Loucy (cell line): Measurements from ENCODE around the gene AJAP1.

ENCODE experiments used
- H2AFZ ChIP-seq: fragments of 200-600 bp; sonication (generic); 2 replicates; pipeline ENCODE4 v1.6.0; 2016; ENCODE audit warnings: antibody characterized with exemption, mild to moderate bottlenecking, low read length, moderate library complexity
- H3F3A ChIP-seq: fragments of 200-600 bp; 2 replicates; pipeline ENCODE4 v1.6.0; 2016; ENCODE audit warnings: antibody characterized with exemption, low read depth, mild to moderate bottlenecking
- H3K27me3 ChIP-seq: fragments of 200-600 bp; sonication (generic); 2 replicates; pipeline ENCODE4 v1.6.1; 2014; ENCODE audit warnings: low read length, mild to moderate bottlenecking; ENCODE audit not compliant: insufficient read depth, poor library complexity, severe bottlenecking
- H3K36me3 ChIP-seq: fragments of 200-600 bp; sonication (generic); 2 replicates; pipeline ENCODE4 v1.6.1; 2016; ENCODE audit warnings: low read length; ENCODE audit not compliant: insufficient read depth
- H3K4me1 ChIP-seq: fragments of 200-600 bp; sonication (generic); 2 replicates; pipeline ENCODE4 v1.5.1; 2014; ENCODE audit warnings: low read length, mild to moderate bottlenecking; ENCODE audit not compliant: insufficient read depth, poor library complexity, severe bottlenecking
- H3K4me2 ChIP-seq: fragments of 200-600 bp; sonication (generic); 2 replicates; pipeline ENCODE4 v1.6.0; 2014; ENCODE audit warnings: antibody characterized with exemption, low read length, low read depth, mild to moderate bottlenecking; ENCODE audit not compliant: poor library complexity, severe bottlenecking
- H3K4me3 ChIP-seq: fragments of 200-600 bp; sonication (generic); 2 replicates; pipeline ENCODE4 v1.5.1; 2014; ENCODE audit warnings: low read length, mild to moderate bottlenecking, mixed read lengths; ENCODE audit not compliant: poor library complexity, severe bottlenecking
- H3K79me2 ChIP-seq: fragments of 200-600 bp; sonication (generic); 2 replicates; pipeline ENCODE4 v1.6.1; 2014; ENCODE audit warnings: low read length; ENCODE audit not compliant: insufficient read depth
- H3K9ac ChIP-seq: fragments of 200-600 bp; sonication (generic); 2 replicates; pipeline ENCODE4 v1.6.0; 2014; ENCODE audit warnings: mild to moderate bottlenecking, low read depth, low read length, moderate library complexity; ENCODE audit not compliant: poor library complexity, severe bottlenecking
- H3K9me2 ChIP-seq: fragments of 200-600 bp; sonication (generic); replicated peaks from 2 replicates; pipeline ENCODE4 v1.6.1; 2016; ENCODE audit warnings: low read depth, low read length, mixed read lengths
- H3K9me3 ChIP-seq: fragments of 200-600 bp; sonication (generic); 2 replicates; pipeline ENCODE4 v1.6.1; 2014; ENCODE audit warnings: mild to moderate bottlenecking, antibody characterized with exemption, low read length, low read depth; ENCODE audit not compliant: insufficient read depth
- H4K20me1 ChIP-seq: fragments of 200-600 bp; sonication (generic); 2 replicates; pipeline ENCODE4 v1.6.0; 2014; ENCODE audit warnings: antibody characterized with exemption, low read length, mild to moderate bottlenecking; ENCODE audit not compliant: insufficient read depth, poor library complexity, severe bottlenecking
- EZH2phosphoT487 ChIP-seq: fragments of 200-600 bp; IDR thresholded peaks from 2 replicates; pipeline ENCODE4 v1.6.1; 2018; ENCODE audit warnings: antibody characterized with exemption, mild to moderate bottlenecking, moderate library complexity, borderline replicate concordance
- TF ChIP-seq, protein P1 (sequence below): fragments of 200-600 bp; sonication (generic); conservative IDR thresholded peaks from 2 replicates; pipeline ENCODE4 v1.5.1; 2014; ENCODE audit warnings: mild to moderate bottlenecking, antibody characterized with exemption, low read length

The AJAP1 gene

DNA sequence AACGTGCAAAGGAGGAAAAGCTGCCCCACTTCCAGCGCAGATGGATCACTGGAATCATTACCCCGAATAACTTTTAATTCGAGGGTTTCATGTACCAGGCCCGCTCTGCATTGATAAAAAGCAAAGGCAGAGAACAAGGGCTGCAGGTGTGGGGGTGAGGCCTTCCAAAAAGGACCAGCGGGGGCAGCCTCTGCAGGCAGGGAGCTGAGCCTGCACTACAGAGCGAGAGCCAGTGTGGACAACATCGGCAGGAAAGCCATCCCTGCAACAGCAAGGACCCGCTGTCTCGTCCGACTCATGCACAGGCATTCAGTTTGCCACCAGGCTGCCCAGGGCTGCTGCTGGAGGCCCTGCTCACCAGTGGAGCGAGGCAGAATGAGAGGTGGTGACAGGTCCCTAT is 27.1 kb upstream of the AJAP1 start:
- Histone ChIP-seq H3K79me2 (no peaks in the 10 kb centered on the region), H3K4me3 (no peak overlapping the region), H3F3A (no peaks in the 10 kb centered on the region), H3K4me1 (no peaks in the 10 kb centered on the region), H3K9ac (no peak overlapping the region), H3K4me2 (no peak overlapping the region), H4K20me1 (no peaks in the 10 kb centered on the region), H3K27me3 (no peaks in the 10 kb centered on the region), H3K9me2 (no peaks in the 10 kb centered on the region), H3K36me3 (no peaks in the 10 kb centered on the region), H2AFZ (no peak overlapping the region), H3K9me3 (peaks cover 14% of the 10 kb centered on the region; the same call in 1 of the 2 replicates)
- no peak for TF ChIP-seq EZH2phosphoT487
- TF ChIP-seq, protein P1, sequence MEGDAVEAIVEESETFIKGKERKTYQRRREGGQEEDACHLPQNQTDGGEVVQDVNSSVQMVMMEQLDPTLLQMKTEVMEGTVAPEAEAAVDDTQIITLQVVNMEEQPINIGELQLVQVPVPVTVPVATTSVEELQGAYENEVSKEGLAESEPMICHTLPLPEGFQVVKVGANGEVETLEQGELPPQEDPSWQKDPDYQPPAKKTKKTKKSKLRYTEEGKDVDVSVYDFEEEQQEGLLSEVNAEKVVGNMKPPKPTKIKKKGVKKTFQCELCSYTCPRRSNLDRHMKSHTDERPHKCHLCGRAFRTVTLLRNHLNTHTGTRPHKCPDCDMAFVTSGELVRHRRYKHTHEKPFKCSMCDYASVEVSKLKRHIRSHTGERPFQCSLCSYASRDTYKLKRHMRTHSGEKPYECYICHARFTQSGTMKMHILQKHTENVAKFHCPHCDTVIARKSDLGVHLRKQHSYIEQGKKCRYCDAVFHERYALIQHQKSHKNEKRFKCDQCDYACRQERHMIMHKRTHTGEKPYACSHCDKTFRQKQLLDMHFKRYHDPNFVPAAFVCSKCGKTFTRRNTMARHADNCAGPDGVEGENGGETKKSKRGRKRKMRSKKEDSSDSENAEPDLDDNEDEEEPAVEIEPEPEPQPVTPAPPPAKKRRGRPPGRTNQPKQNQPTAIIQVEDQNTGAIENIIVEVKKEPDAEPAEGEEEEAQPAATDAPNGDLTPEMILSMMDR: no peak

DNA sequence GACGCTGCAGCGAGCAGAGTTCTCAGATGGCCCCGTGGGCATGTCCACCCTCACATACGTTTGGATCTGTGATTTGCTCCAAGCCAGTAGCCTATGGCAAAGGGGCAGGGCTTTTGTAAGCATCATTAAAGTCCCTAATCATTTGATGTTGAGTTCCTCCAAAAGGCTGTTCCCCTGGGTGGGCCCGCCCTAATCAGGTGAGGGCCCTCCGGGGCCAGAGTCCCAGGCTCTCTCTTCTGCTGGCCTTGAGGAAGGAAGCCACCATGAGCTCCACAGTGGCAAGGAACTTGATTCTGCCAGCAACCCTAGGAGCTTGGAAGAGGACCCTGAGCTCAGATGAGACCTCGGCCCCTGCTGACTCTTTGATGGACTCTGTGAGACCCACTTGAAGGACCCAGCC is 25.4 kb upstream of the AJAP1 start:
- Histone ChIP-seq H3K4me2 (no peak overlapping the region), H3K9me2 (no peaks in the 10 kb centered on the region), H3K9me3 (peaks cover 9% of the 10 kb centered on the region; the same call in 1 of the 2 replicates), H3K4me3 (no peak overlapping the region), H3K27me3 (no peaks in the 10 kb centered on the region), H3F3A (no peaks in the 10 kb centered on the region), H3K79me2 (no peaks in the 10 kb centered on the region), H2AFZ (no peak overlapping the region), H3K9ac (no peak overlapping the region), H3K36me3 (no peaks in the 10 kb centered on the region), H3K4me1 (no peaks in the 10 kb centered on the region), H4K20me1 (no peaks in the 10 kb centered on the region)
- TF ChIP-seq, protein P1: no peak
- no peak for TF ChIP-seq EZH2phosphoT487

DNA sequence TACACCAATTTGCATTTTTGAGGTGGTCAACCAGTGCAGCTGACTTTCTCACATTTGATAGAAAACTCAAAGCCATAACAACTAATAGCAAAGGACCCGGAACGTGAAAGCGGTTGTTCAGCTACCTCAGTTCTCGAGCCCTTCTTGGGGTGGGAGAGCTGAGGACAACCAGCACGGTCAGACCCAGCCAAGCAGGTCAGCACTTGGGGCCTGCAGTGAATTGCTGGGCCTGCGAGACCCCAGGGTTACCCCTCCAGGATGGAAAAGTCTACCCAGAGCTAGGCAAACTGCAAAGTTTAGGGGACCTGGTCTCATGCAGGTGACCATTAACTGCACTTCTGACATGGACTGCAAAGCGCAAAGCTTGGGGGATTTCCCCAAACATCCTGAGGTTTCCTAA is 23.8 kb upstream of the AJAP1 start:
- H3K4me2 ChIP-seq: no peak overlapping the region
- no peaks in the 10 kb centered on the region for H3F3A ChIP-seq
- H3K27me3 ChIP-seq: no peaks in the 10 kb centered on the region
- no peak overlapping the region for H3K4me3 ChIP-seq
- H3K9me2 ChIP-seq: no peaks in the 10 kb centered on the region
- no peak for TF ChIP-seq EZH2phosphoT487
- TF ChIP-seq, protein P1: no peak
- no peaks in the 10 kb centered on the region for H3K79me2 ChIP-seq
- no peaks in the 10 kb centered on the region for H3K36me3 ChIP-seq
- no peaks in the 10 kb centered on the region for H4K20me1 ChIP-seq
- H3K9me3 ChIP-seq: peaks cover 4% of the 10 kb centered on the region; the same call in 1 of the 2 replicates
- H2AFZ ChIP-seq: no peak overlapping the region
- no peak overlapping the region for H3K9ac ChIP-seq
- no peaks in the 10 kb centered on the region for H3K4me1 ChIP-seq
